GM21390 (cell line): ENCODE data around the gene MPP3.

Experiments
- ATAC-seq: cut with Tn5 transposase; IDR thresholded peaks from one replicate; pipeline ENCODE4 v1.9.1; 2021; ENCODE audit not compliant: unreplicated experiment

MPP3 gene

DNA sequence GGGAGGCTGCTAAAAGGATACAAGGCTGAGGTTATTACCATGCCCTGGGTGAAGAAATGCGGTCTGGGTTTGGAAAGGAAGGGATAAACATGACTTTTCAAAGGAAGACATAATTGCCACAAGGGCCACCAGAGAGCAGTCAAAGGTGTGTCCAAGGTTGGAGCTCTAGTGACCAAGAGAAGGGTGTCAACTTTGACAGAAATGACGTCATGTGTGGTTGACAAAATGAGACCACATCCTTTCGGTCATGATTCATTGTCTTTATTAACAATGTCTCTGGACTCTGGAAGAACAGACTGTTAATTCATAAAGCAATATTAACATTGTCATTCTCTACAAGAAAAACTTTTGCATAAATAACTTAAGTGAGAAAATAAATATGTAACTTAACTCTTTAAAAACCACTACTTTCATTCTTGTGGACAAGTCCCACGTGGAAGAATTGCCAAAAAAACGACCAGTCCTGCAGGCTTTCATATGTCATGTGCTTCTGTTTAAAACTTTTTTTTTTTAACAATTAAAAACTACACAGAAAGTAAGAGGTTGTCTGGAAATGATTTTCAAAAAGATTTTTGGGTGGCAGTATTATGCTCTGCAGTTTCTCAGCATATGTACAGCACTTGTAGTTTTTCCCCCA, 79.3 kb downstream of the MPP3 start:
- ATAC-seq = no peak
